COLO829 (cell line): ENCODE measurements around the gene CNIH3.

ENCODE experiments used
- DNase-seq: peaks from one replicate; pipeline ENCODE4 v3.0.0; 2012; ENCODE audit warnings: low spot score

The CNIH3 gene

GRCh38 chr1:224616756-224617409 is 766 bp downstream of the CNIH3 start:
- no peak for DNase-seq

GRCh38 chr1:224617410-224618355 is 1.6 kb downstream of the CNIH3 start:
- no peak for DNase-seq

- DNase-seq: no peak
Observed at GRCh38 chr1:224619209-224619608, 3.1 kb downstream of the CNIH3 start.

- no peak for DNase-seq
Observed at GRCh38 chr1:224620105-224620504, 4.0 kb downstream of the CNIH3 start.

GRCh38 chr1:224621813-224622682 is 5.9 kb downstream of the CNIH3 start:
- no peak for DNase-seq

DNA sequence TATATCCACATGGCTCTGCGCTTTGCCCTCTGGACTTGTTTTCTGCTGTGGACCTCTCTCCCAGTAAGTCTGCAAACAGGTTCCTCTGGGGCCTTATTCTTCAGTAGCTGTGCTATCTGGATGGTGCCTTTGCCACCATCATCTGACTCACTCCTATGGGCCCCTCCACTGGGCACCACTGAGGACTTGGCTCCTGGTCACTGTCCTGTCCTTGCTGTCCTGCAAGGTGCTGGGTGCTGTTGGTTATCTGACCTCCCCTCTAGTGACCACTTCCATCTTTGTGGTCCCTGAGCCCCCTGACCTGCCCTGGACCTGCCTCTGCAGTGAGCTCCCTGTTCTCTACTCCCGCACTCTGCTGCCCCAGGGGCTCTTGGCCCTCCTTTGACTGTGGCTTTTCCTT is 6.7 kb downstream of the CNIH3 start:
- DNase-seq: no peak

DNA sequence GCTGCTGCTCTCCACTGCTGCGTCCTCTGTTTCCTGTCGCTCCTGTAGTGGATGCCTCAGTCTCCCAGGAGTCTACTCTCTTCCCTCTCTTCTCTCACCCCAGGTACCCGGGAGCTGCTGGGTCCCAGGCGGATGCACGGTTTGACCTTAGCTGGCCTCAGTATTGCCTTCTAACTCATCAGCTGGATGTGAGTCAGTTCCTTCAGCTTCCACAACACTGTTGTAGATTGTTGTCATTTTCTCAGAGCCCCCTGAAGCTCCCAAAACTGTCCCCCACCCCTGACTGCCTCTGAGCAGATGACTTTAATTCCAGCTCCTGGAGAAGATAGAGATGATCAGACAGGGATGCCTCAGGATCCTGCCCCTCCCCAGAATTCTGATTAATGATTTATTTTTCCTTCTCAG is 7.2 kb downstream of the CNIH3 start:
- DNase-seq: peak; percentile 35

GRCh38 chr1:224623743-224624333 is 7.7 kb downstream of the CNIH3 start:
- peak; percentile 85 for DNase-seq

DNA sequence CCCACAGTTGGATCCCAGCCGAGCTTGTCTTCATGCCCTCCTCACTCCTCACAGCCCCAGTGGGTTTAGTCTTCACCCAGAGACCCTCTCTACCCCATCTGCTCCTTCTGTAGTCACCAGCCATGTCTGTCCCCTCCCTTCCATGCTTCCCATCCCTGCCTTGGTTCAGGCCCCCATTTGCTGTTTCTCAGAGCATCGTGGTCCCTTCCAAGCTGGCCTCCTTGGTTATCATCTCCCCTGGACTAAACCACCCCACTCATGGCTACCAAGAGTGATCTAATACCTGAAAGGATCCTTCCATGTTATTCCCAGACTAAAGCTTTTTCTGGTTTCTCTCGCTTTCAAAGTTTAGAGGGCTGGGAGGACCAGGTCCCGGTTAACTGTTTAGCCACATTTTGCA is 8.3 kb downstream of the CNIH3 start:
- no peak for DNase-seq

DNA sequence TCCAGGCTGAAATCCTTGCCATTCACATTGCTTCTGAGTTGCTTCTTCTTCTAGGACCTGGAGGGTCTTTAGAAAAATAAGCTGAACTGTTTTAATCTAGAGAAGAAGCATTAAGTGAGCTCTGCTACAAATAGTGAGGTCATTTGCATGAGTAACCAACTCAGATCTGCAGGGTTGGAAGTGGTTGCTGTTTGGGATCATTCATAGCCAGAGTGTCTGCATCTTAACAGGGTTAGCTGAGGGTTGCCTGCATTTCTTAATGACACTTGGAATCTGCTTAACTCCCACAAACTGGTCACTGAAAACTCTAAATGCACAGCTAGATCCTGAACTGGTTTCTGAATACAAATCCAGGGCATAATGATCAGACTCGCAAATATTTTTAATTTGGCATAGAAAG is 9.9 kb downstream of the CNIH3 start:
- no peak for DNase-seq

- DNase-seq: no peak
Observed at GRCh38 chr1:224629965-224630364, 13.8 kb downstream of the CNIH3 start.

GRCh38 chr1:224631462-224632115 is 15.5 kb downstream of the CNIH3 start:
- no peak for DNase-seq

- DNase-seq: no peak
Observed at GRCh38 chr1:224632381-224632871, 16.3 kb downstream of the CNIH3 start.

- DNase-seq: no peak
Observed at GRCh38 chr1:224632921-224633321, 16.8 kb downstream of the CNIH3 start.

DNA sequence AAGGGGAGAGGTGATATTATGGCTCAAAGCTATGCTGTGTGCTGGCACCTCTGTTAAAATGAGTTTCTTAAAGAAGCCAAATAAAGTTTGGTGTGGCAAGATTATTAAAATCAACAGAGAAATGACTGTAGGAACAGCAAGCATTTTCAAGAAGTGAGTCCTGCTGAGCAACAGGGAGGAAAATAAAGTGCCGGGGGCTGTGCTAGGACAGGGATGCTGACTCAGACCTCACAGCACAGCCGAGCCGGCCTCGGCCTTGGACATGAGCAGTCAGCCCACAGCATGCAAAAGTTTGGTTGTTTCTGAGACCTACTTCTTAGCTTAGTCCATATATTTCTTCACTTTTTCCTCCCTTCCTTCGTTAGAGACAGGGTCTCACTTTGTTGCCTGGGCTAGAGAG is 19.2 kb downstream of the CNIH3 start:
- DNase-seq: no peak

DNA sequence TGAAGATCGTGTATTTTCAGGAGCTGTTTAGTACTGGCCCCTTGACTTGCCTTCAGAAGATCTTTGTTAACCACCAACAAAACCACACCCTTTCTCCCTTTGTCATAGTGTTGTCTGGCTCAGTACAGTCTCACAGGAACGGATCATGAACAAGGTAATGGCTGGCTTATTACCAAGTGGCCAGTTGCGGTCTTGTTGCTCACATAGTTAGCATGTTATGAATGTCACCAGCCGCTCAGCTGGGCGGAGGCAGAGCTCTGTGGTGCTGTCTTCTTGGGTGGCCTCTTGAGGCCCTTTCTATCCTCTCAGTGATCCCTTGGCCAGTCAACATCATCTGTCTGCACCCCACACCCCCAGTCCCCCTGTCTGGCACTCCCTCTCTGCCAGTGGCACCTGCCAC is 21.4 kb downstream of the CNIH3 start:
- no peak for DNase-seq

DNA sequence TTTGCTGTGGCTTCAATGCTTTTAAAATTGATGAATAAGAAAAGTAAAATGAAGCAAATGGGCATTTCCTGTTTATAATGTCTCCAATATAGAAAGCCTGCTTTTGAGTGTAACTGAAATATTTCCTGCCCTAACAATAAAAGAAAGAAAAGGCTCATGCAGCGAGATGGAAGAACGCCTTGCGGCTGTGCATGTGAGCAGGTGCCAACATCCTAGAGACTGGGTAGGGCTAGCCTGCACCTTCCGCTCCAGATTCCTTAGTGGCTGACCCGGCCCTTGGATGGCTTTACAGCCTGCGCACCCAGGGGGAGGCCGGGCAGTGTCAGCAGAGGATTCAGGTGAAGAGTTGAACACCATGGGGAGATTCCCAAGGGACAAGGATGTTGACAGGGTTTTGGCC is 21.8 kb downstream of the CNIH3 start:
- no peak for DNase-seq

DNA sequence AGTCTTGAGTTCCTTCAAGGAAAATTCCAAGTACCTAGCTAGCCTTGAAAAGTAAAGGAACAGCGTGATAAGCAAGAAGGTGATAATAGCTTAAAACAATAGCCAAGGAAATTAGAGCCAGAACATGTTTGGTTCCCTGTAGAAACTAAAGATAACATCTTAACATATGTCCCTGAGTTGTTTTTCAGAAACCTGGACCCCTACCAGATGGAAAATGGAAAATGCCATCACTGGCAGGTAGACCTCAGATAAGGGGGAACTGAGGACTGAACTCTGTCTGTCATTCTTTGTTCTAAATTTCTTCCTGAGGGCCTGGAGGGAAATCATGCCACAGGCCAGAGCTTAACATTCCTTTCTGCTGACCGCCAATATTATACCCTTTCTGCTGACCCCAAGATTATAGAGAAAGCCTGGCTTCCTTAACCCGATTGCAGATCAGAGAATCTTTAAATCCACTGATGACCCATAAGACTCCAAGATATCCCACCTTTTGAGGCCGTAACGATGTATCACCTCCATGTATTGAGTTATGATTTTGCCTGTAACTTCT is 23.4 kb downstream of the CNIH3 start:
- DNase-seq: no peak

GRCh38 chr1:224640018-224640417 is 23.9 kb downstream of the CNIH3 start:
- DNase-seq: no peak

- no peak for DNase-seq
Observed at GRCh38 chr1:224640587-224640986, 24.5 kb downstream of the CNIH3 start.

DNA sequence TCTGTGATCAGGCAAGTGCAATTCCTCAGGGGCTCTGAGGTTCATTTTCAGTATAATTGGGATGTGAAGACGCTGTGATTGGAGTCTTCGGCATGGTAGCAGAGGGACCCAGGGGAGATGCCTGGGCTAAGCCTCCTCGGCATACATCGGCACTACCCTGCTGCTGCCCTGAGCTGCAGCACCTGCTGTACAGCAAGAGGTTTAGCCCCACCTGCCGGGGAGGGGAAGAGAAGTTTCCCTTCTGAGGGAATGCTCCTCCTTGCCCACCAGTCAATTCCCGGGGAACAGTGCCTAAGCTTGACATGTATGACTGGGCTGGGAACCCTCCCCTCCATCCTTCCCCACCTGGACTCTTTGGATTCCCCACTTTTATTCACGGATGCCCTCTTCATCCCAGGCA is 24.9 kb downstream of the CNIH3 start:
- DNase-seq: no peak
